IMR-90 (cell line): ENCODE data around the gene CDK5RAP3. TPM values are rescaled to one million over a fixed set of nuclear protein-coding genes. Genes with fewer than 3 reads are reported as not detected.
A peak's percentile ranks its signal among the peaks of the same experiment; 100 is the strongest.

Source experiments
- ATAC-seq: fragments of 200-7000 bp; cut with Tn5 transposase; 2 replicates; pipeline ENCODE4 v1.9.1; 2020; ENCODE audit warnings: low read depth, mild to moderate bottlenecking, moderate library complexity
- BruUV-seq: library from RNA; stranded (reverse); fragments of 400-500 nt; replicated peaks from 2 replicates; lab custom pipeline; 2021; lab: Mats Ljungman, UMichigan
- CTCF ChIA-PET: fragments of 300-600 bp; formaldehyde crosslinking; extraction: SDS; loops from one replicate; lab custom pipeline; 2021; ENCODE audit warnings: antibody characterized with exemption; lab: Yijun Ruan, JAX
- POLR2A ChIA-PET: fragments of 300-600 bp; sonication (Branson Sonifier 250); formaldehyde crosslinking; loops from one replicate; lab custom pipeline; 2022; ENCODE audit warnings: antibody characterized with exemption; ENCODE audit not compliant: unreplicated experiment; lab: Charles Lee
- DNase-seq: peaks from one replicate; pipeline ENCODE4 v3.0.0; 2013
- H2AFZ ChIP-seq: replicated peaks from 2 replicates; pipeline ENCODE3; 2013; ENCODE audit warnings: low read length, mild to moderate bottlenecking; ENCODE audit not compliant: poor library complexity
- H2AK5ac ChIP-seq: 2 replicates; pipeline ENCODE4 v1.6.1; 2013; ENCODE audit warnings: low read depth, low read length, inconsistent platforms
- H2AK9ac ChIP-seq: replicated peaks from 2 replicates; pipeline ENCODE3; 2013; ENCODE audit warnings: mild to moderate bottlenecking, low read depth, low read length, moderate library complexity; ENCODE audit not compliant: poor library complexity
- H2BK120ac ChIP-seq: 2 replicates; pipeline ENCODE4 v1.6.1; 2013; ENCODE audit warnings: low read depth, low read length, inconsistent platforms
- H2BK15ac ChIP-seq: 3 replicates; pipeline ENCODE4 v1.6.1; 2013; ENCODE audit warnings: low read depth, low read length, inconsistent platforms
- H2BK20ac ChIP-seq: 2 replicates; pipeline ENCODE4 v1.6.1; 2013; ENCODE audit warnings: low read depth, mild to moderate bottlenecking, inconsistent platforms, low read length, moderate library complexity
- H2BK5ac ChIP-seq: 2 replicates; pipeline ENCODE4 v1.6.1; 2013; ENCODE audit warnings: mild to moderate bottlenecking, low read depth, low read length, inconsistent platforms; ENCODE audit not compliant: poor library complexity, severe bottlenecking
- H3K14ac ChIP-seq: replicated peaks from 2 replicates; pipeline ENCODE4 v1.6.1; 2013; ENCODE audit warnings: low read depth, low read length, inconsistent platforms
- H3K18ac ChIP-seq: 2 replicates; pipeline ENCODE4 v1.6.1; 2013; ENCODE audit warnings: low read depth, low read length, control low read depth
- H3K23ac ChIP-seq: 2 replicates; pipeline ENCODE4 v1.6.1; 2013; ENCODE audit warnings: low read depth, low read length, inconsistent platforms
- H3K27ac ChIP-seq: 2 replicates; pipeline ENCODE4 v1.5.1; 2013; ENCODE audit warnings: mild to moderate bottlenecking, control low read depth, low read length; ENCODE audit not compliant: insufficient read depth
- H3K27me3 ChIP-seq: 2 replicates; pipeline ENCODE4 v1.6.1; 2013; ENCODE audit warnings: low read length; ENCODE audit not compliant: control insufficient read depth, insufficient read depth
- H3K36me3 ChIP-seq: 2 replicates; pipeline ENCODE4 v1.6.1; 2013; ENCODE audit warnings: low read length, mixed read lengths; ENCODE audit not compliant: control insufficient read depth, insufficient read depth
- H3K4ac ChIP-seq: 2 replicates; pipeline ENCODE4 v1.6.1; 2013; ENCODE audit warnings: low read depth, low read length, inconsistent platforms
- H3K4me1 ChIP-seq: 2 replicates; pipeline ENCODE4 v1.6.1; 2013; ENCODE audit warnings: low read length, mixed read lengths; ENCODE audit not compliant: control insufficient read depth, insufficient read depth
- H3K4me2 ChIP-seq: 2 replicates; pipeline ENCODE4 v1.6.1; 2013; ENCODE audit warnings: low read depth, mild to moderate bottlenecking, control low read depth, low read length, moderate library complexity
- H3K4me3 ChIP-seq: 2 replicates; pipeline ENCODE4 v1.5.1; 2013; ENCODE audit warnings: low read depth, mild to moderate bottlenecking, control low read depth, low read length, moderate library complexity; ENCODE audit not compliant: insufficient read depth
- H3K56ac ChIP-seq: 2 replicates; pipeline ENCODE4 v1.6.1; 2013; ENCODE audit warnings: low read length, inconsistent platforms; ENCODE audit not compliant: insufficient read depth; ENCODE audit errors: extremely low read depth
- H3K79me1 ChIP-seq, 2 experiments: 2 replicates each; pipeline ENCODE4 v1.6.1; 2013; ENCODE audit warnings: low read length in 2 of 2, inconsistent platforms in 1 of 2, low read depth in 1 of 2
- H3K9ac ChIP-seq: 2 replicates; pipeline ENCODE4 v1.6.1; 2013; ENCODE audit warnings: low read depth, low read length, control low read depth
- H3K9me1 ChIP-seq: 2 replicates; pipeline ENCODE4 v1.6.1; 2013; ENCODE audit warnings: low read length, inconsistent platforms; ENCODE audit not compliant: insufficient read depth
- H3K9me3 ChIP-seq: 2 replicates; pipeline ENCODE4 v1.6.1; 2013; ENCODE audit warnings: low read length; ENCODE audit not compliant: control insufficient read depth, insufficient read depth
- H4K20me1 ChIP-seq: 2 replicates; pipeline ENCODE4 v1.6.1; 2013; ENCODE audit warnings: low read length, inconsistent platforms; ENCODE audit not compliant: insufficient read depth
- H4K5ac ChIP-seq: 2 replicates; pipeline ENCODE4 v1.6.1; 2013; ENCODE audit warnings: mild to moderate bottlenecking, low read depth, low read length, control low read depth
- H4K8ac ChIP-seq, 2 experiments: 2 replicates each; pipeline ENCODE4 v1.6.1; 2013; ENCODE audit warnings: low read depth in 2 of 2, low read length in 2 of 2, control low read depth in 1 of 2, inconsistent platforms in 1 of 2
- H4K91ac ChIP-seq: 2 replicates; pipeline ENCODE4 v1.6.1; 2013; ENCODE audit warnings: low read depth, low read length, inconsistent platforms; ENCODE audit not compliant: insufficient read depth
- BHLHE40 ChIP-seq: fragments of 150-350 bp; IDR thresholded peaks from 2 replicates; pipeline ENCODE4 v1.6.1; 2016; ENCODE audit warnings: mild to moderate bottlenecking, low read depth, low read length
- CEBPB ChIP-seq: IDR thresholded peaks from 2 replicates; pipeline ENCODE4 v1.6.1; 2012; ENCODE audit warnings: low read depth, low read length, improper control_type of control experiment
- CHD1 ChIP-seq: IDR thresholded peaks from 2 replicates; pipeline ENCODE4 v1.6.1; 2012; ENCODE audit warnings: low read depth, low read length, improper control_type of control experiment
- FOS ChIP-seq: fragments of 150-350 bp; IDR thresholded peaks from 2 replicates; pipeline ENCODE4 v1.6.1; 2016; ENCODE audit warnings: low read depth, low read length
- MAFK ChIP-seq: IDR thresholded peaks from 2 replicates; pipeline ENCODE4 v1.6.1; 2012; ENCODE audit warnings: low read depth, low read length, improper control_type of control experiment
- MAZ ChIP-seq: IDR thresholded peaks from 2 replicates; pipeline ENCODE4 v1.6.1; 2012; ENCODE audit warnings: low read depth, mild to moderate bottlenecking, low read length, improper control_type of control experiment, moderate library complexity, borderline replicate concordance
- MXI1 ChIP-seq: IDR thresholded peaks from 2 replicates; pipeline ENCODE4 v1.6.1; 2012; ENCODE audit warnings: low read depth, mild to moderate bottlenecking, low read length, moderate library complexity, borderline replicate concordance
- NFE2L2 ChIP-seq: fragments of 150-350 bp; IDR thresholded peaks from 2 replicates; pipeline ENCODE4 v1.6.1; 2016; ENCODE audit warnings: low read depth, mild to moderate bottlenecking, low read length
- RAD21 ChIP-seq: IDR thresholded peaks from 2 replicates; pipeline ENCODE4 v1.6.1; 2012; ENCODE audit warnings: low read length, improper control_type of control experiment
- RCOR1 ChIP-seq: IDR thresholded peaks from 2 replicates; pipeline ENCODE4 v1.6.1; 2012; ENCODE audit warnings: mild to moderate bottlenecking, low read length, improper control_type of control experiment; ENCODE audit not compliant: insufficient replicate concordance
- RFX5 ChIP-seq: IDR thresholded peaks from 2 replicates; pipeline ENCODE4 v1.8.0; 2012; ENCODE audit warnings: low read depth, mild to moderate bottlenecking, low read length, moderate library complexity
- SMC3 ChIP-seq: fragments of 150-350 bp; IDR thresholded peaks from 2 replicates; pipeline ENCODE4 v1.6.1; 2016; ENCODE audit warnings: low read depth, mild to moderate bottlenecking, antibody characterized with exemption, low read length, moderate library complexity
- WGBS, 2 experiments: methylation state at CpG; one replicate each; pipeline versions ENCODE4 v1.1.5 to v1.1.7; 2013; ENCODE audit warnings: missing lambda C conversion rate in 2 of 2; ENCODE audit not compliant: insufficient read length in 1 of 2; ENCODE audit errors: extremely low coverage in 2 of 2; 5-methylcytosine and 5-hydroxymethylcytosine counted together
- dilution Hi-C: fragments of 300-500 bp; cut with HindIII; formaldehyde crosslinking; loops from one replicate; pipeline ENCODE4 v1.14.3; 2018; ENCODE audit warnings: low sequenced_read_pairs; ENCODE audit not compliant: unreplicated experiment
- in situ Hi-C: fragments of 300-500 bp; cut with MboI; formaldehyde crosslinking; loops from 3 replicates; pipeline ENCODE4 v1.14.3; 2019; ENCODE audit warnings: low sequenced_read_pairs, inconsistent platforms, mixed read lengths
- intact Hi-C: fragments of 100-400 bp; cut with micrococcal nuclease; formaldehyde crosslinking; loops from 2 replicates; pipeline ENCODE4 v1.10.0; 2022
- polyA plus RNA-seq, 3 experiments: library from polyadenylated mRNA; depleted of rRNA; stranded (reverse); fragments of >200 nt; gene quantifications; 2 replicates each; pipeline ENCODE4 v1.2.3, GENCODE V29; 2012; ENCODE audit warnings: low replicate concordance in 1 of 3
- total RNA-seq: library from RNA; depleted of rRNA; stranded (reverse); fragments of >200 nt; gene quantifications from 2 replicates; pipeline ENCODE4 v1.2.3, GENCODE V29; 2012
- TF ChIP-seq, protein P1 (sequence below): fragments of 150-350 bp; IDR thresholded peaks from 2 replicates; pipeline ENCODE4 v1.6.1; 2016; ENCODE audit warnings: low read depth, mild to moderate bottlenecking, low read length, moderate library complexity, borderline replicate concordance
- TF ChIP-seq, protein P2 (sequence below): fragments of 150-350 bp; IDR thresholded peaks from 2 replicates; pipeline ENCODE4 v1.6.1; 2017; ENCODE audit warnings: mild to moderate bottlenecking, antibody characterized with exemption, low read length, low read depth

Gene CDK5RAP3
- total and polyA plus RNA-seq, 2 of the 4 experiments (the other 2 are of a cell fraction): 75.3 to 153 TPM

DNA sequence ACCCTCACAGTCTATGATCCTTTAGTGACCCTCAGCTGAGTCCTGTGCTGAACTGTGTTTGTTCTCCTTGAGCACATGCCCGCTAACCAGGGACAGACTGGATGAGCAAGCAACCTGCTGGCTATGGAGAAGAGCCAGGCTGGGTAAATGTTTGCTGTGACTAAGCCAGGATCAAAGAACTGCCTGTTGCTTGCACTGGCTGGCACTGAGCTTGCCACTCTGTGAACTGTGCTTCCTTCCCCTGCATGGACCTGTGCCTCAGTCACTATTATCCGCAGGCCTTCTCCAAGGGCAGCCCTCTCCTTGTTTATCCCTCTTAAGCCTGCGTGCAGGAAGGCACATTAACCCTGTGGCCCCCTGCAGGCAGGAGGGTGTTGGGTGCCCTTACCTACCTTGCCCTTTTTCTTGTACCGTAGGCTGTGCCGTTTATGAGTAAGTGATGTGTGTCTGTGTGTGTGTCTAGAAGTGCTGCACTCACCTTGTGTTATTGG lies 22.2 kb upstream of the CDK5RAP3 start (continued):
- no peak for TF ChIP-seq CEBPB

DNA sequence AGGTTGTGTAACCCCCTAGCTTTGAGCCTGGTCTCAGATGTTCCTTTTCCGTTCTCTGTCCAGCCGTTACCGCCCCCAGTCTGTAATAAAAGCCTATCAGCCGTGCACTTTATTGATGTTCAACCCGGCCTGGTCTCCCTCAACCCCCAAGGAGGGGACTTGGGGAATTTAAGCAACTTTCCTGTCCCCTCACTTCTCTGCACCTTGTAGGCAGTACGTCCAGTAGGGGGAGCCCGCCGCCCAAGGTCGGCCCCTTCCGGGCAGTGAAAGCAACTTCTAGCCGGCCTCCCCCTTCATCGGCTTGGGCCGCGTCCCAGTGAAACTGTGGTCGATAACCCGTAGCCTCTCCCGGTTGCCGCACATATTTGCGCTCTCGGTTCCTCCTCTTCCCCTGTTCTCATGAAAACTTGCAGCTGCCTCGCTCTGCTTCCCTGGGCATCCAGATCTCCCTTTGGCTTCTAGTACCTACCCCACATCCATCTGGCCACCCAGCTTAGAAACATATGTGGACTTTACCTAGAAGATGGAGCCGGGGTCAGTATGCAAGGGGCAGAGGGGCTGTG lies 21.6 kb upstream of the CDK5RAP3 start:
- Histone ChIP-seq H3K9me3 (no peaks in the 10 kb centered on the region), H4K20me1 (peaks cover 2% of the 10 kb centered on the region; the same call in 1 of the 2 replicates), H3K4me2 (peak overlapping the region; percentile 71), H3K18ac (peak overlapping the region; percentile 10), H2AK9ac (peak overlapping the region; percentile 98), H2BK5ac (peak overlapping the region; percentile 65), H3K36me3 (peaks cover 2% of the 10 kb centered on the region), H2BK120ac (peak overlapping the region; percentile 88), H3K56ac (peak overlapping the region; percentile 61; the same call in 1 of the 2 replicates), H3K4ac (peak overlapping the region; percentile 96), H2BK15ac (peak overlapping the region; percentile 43; the same call in 1 of the 3 replicates), H3K4me1 (peaks cover 3% of the 10 kb centered on the region), H3K27ac (peak overlapping the region; percentile 64), H4K5ac (peak overlapping the region; percentile 58), H3K9me1 (no peaks in the 10 kb centered on the region), H3K27me3 (no peaks in the 10 kb centered on the region), H2AFZ (peak overlapping the region; percentile 98), H3K9ac (peak overlapping the region; percentile 58), H4K8ac (peak overlapping the region; percentile 78 to 99), H2AK5ac (peak overlapping the region; percentile 71; the same call in 1 of the 2 replicates), H3K79me1 (peaks cover 0 to 5% of the 10 kb centered on the region in 2 experiments; a peak in 1 of 4 replicates), H4K91ac (peak overlapping the region; percentile 93), H3K4me3 (peak overlapping the region; percentile 16), H3K23ac (peak overlapping the region; percentile 93), H2BK20ac (peak overlapping the region; percentile 90), H3K14ac (peak overlapping the region; percentile 98)
- 0% methylated on average over 4 of the region's 22 CpGs; no CpG with 5 or more reads in 1 of the 2 experiments for WGBS, 2 experiments
- POLR2A ChIA-PET: no interaction called here
- dilution Hi-C loops: no loop called here
- ATAC-seq (peak; percentile 96), DNase-seq (peak; percentile 82)
- intact Hi-C loops: loop anchor here (1.0 to 5.0 kb wide), 3 partner anchors 21 to 107 kb away; partner anchors contain the start of gene SCRN2
- in situ Hi-C loops: no loop called here
- CTCF ChIA-PET: interaction anchor here (0.5 to 3.3 kb wide), 10 partner anchors 18 to 664 kb away, joined by 3 to 23 read pairs (median 4); partner anchors contain the start of genes CDK5RAP3 and SP2
- no TSS peak for BruUV-seq
- no peak for TF ChIP-seq NFE2L2
- TF ChIP-seq MAZ: no peak
- no peak for TF ChIP-seq CHD1
- TF ChIP-seq, protein P1, sequence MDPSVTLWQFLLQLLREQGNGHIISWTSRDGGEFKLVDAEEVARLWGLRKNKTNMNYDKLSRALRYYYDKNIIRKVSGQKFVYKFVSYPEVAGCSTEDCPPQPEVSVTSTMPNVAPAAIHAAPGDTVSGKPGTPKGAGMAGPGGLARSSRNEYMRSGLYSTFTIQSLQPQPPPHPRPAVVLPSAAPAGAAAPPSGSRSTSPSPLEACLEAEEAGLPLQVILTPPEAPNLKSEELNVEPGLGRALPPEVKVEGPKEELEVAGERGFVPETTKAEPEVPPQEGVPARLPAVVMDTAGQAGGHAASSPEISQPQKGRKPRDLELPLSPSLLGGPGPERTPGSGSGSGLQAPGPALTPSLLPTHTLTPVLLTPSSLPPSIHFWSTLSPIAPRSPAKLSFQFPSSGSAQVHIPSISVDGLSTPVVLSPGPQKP: no peak
- no peak for TF ChIP-seq RFX5
- TF ChIP-seq BHLHE40: no peak
- no peak for TF ChIP-seq MAFK
- no peak for TF ChIP-seq RCOR1
- 0 out of 2 replicates have a peak, but pooled peaks have one; percentile 28 for TF ChIP-seq CEBPB
- TF ChIP-seq FOS: no peak
- TF ChIP-seq, protein P2, sequence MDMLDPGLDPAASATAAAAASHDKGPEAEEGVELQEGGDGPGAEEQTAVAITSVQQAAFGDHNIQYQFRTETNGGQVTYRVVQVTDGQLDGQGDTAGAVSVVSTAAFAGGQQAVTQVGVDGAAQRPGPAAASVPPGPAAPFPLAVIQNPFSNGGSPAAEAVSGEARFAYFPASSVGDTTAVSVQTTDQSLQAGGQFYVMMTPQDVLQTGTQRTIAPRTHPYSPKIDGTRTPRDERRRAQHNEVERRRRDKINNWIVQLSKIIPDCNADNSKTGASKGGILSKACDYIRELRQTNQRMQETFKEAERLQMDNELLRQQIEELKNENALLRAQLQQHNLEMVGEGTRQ: no peak
- TF ChIP-seq MXI1: no peak
- TF ChIP-seq RAD21: peak; percentile 86
- peak; percentile 77 for TF ChIP-seq SMC3
